ENCODE data around the gene HS3ST6. TPM values are rescaled to one million over a fixed set of nuclear protein-coding genes. Genes with fewer than 3 reads are reported as not detected.

HS3ST6 gene
- total and polyA plus RNA-seq, 2 of the 13 experiments (the other 11 are each of a cell fraction or from before 2014, with no cell fraction given): not detected

- TF ChIP-seq ZNF281 (CRISPR knock-in tag; IDR thresholded peaks at IDR 0.05; ENCODE audit: borderline replicate concordance): no peak
- TF ChIP-seq, protein P1, sequence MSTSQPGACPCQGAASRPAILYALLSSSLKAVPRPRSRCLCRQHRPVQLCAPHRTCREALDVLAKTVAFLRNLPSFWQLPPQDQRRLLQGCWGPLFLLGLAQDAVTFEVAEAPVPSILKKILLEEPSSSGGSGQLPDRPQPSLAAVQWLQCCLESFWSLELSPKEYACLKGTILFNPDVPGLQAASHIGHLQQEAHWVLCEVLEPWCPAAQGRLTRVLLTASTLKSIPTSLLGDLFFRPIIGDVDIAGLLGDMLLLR (CRISPR knock-in tag; IDR thresholded peaks at IDR 0.05): no peak
- TF ChIP-seq ARNTL (CRISPR knock-in tag; IDR thresholded peaks at IDR 0.05): no peak
- TF ChIP-seq ZC3H4 (CRISPR knock-in tag; IDR thresholded peaks at IDR 0.05; ENCODE audit: borderline replicate concordance): no peak
- TF ChIP-seq AHR (CRISPR knock-in tag; IDR thresholded peaks at IDR 0.05): no peak
- TF ChIP-seq CBFB (CRISPR knock-in tag; IDR thresholded peaks at IDR 0.05): no peak
- no peak for TF ChIP-seq ZBTB8A (CRISPR knock-in tag; IDR thresholded peaks at IDR 0.05; ENCODE audit: borderline replicate concordance, low read depth)
- no peak for TF ChIP-seq ZBTB21 (CRISPR knock-in tag; IDR thresholded peaks at IDR 0.05)
- TF ChIP-seq, protein P2, sequence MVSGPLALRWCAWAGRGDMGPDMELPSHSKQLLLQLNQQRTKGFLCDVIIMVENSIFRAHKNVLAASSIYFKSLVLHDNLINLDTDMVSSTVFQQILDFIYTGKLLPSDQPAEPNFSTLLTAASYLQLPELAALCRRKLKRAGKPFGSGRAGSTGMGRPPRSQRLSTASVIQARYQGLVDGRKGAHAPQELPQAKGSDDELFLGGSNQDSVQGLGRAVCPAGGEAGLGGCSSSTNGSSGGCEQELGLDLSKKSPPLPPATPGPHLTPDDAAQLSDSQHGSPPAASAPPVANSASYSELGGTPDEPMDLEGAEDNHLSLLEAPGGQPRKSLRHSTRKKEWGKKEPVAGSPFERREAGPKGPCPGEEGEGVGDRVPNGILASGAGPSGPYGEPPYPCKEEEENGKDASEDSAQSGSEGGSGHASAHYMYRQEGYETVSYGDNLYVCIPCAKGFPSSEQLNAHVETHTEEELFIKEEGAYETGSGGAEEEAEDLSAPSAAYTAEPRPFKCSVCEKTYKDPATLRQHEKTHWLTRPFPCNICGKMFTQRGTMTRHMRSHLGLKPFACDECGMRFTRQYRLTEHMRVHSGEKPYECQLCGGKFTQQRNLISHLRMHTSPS (CRISPR knock-in tag; IDR thresholded peaks at IDR 0.05; ENCODE audit: low read depth): no peak
- no peak for TF ChIP-seq HOXA3 (CRISPR knock-in tag; IDR thresholded peaks at IDR 0.05)
- no peak for TF ChIP-seq TBX2 (CRISPR knock-in tag; IDR thresholded peaks at IDR 0.05; ENCODE audit: borderline replicate concordance)
Measured at GRCh38 chr16:1923299-1924034, 5.3 kb upstream of the HS3ST6 start (continued).
